Thoracic aorta (tissue), 2 donors: ENCODE results near the gene BFSP1. TPM values are rescaled to one million over a fixed set of nuclear protein-coding genes. Genes with fewer than 3 reads are reported as not detected.

Source experiments
- ATAC-seq: fragments of 150-250 bp; one replicate; pipeline ENCODE4 v1.8.0; 2017; ENCODE audit warnings: low read depth; ENCODE audit not compliant: insufficient number of reproducible peaks, low FRiP score
- DNase-seq: peaks from one replicate; pipeline ENCODE4 v3.0.0-alpha.2; 2020; ENCODE audit warnings: low spot score
- H3K27ac ChIP-seq, 2 donors: fragments of 200-600 bp; sonication (generic); 1 replicate in 1 of 2; 2 replicates in 1 of 2; pipeline ENCODE4 v1.5.1; 2016; ENCODE audit warnings: mild to moderate bottlenecking in 2 of 2, moderate library complexity in 2 of 2
- H3K27me3 ChIP-seq: fragments of 200-600 bp; sonication (generic); replicated peaks from 2 replicates; pipeline ENCODE4 v1.6.0; 2016; ENCODE audit warnings: mild to moderate bottlenecking; ENCODE audit not compliant: insufficient read depth
- H3K36me3 ChIP-seq: fragments of 200-600 bp; sonication (generic); one replicate; pipeline ENCODE4 v1.5.1; 2016
- H3K4me1 ChIP-seq, 2 donors: fragments of 200-600 bp; sonication (generic); 1 replicate in 1 of 2; 2 replicates in 1 of 2; pipeline versions ENCODE4 v1.5.1 to v1.6.0; 2016; ENCODE audit warnings: low read depth in 2 of 2, mild to moderate bottlenecking in 1 of 2; ENCODE audit not compliant: control insufficient read depth in 1 of 2
- H3K4me3 ChIP-seq: fragments of 200-600 bp; sonication (generic); 2 replicates; pipeline ENCODE4 v1.5.1; 2016; ENCODE audit warnings: mild to moderate bottlenecking
- H3K9me3 ChIP-seq: fragments of 200-600 bp; sonication (generic); 2 replicates; pipeline ENCODE4 v1.5.1; 2016
- total RNA-seq, 2 donors: library from RNA; depleted of rRNA; stranded (reverse); fragments of >200 nt; gene quantifications; one replicate each; pipeline versions ENCODE4 v1.1.0 to v1.2.3, GENCODE V29; 2016
- TF ChIP-seq, protein P1 (sequence below): fragments of 200-600 bp; sonication (generic); IDR thresholded peaks from one replicate; pipeline ENCODE4 v1.5.1; 2019; ENCODE audit warnings: antibody characterized with exemption

The BFSP1 gene
- total RNA-seq, 2 donors from 2014 or later, result 2.4 to 3.0 TPM

DNA sequence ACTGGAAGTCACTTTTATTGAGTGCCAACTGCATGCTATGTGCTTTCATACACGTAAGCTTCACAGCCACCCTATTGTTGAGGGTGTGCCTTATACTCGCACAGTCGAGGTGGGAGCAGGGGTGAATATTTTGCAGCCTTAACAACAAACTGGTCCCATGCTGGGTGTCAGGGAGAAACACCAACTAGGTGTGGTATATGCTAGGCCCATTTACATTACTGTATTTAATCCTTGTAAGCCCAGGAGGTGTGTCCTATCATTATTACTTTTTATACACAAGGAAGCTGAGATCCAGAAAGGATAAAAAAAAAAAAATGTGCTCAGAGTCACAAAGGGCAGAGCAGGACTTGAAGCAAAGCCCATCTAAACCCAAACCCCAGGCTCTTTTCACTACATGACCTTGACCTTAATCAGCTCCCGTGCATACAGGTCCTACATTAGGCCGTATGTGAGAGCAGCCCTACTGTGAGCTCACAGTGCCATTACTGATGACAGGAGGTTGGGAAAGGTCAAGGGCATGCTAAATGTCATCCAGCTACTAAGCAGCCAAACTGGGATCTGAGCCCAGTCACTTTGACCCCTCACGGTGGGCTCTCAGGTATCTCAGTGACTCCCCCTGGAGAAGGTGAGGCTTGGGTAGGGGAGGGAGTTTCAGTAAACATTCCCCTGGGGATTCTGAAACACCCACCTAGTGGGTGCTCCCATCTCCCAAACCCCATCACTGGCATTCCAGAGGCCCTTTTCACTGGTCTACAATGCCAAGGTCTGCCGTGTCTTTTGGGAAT lies 61.7 kb downstream of the BFSP1 start:
- H3K27me3 ChIP-seq, result no peaks in the 10 kb centered on the region
- H3K4me3 ChIP-seq, result no peak overlapping the region
- ATAC-seq (no peak), DNase-seq (no peak)
- no peaks in the 10 kb centered on the region for H3K36me3 ChIP-seq
- H3K9me3 ChIP-seq, result no peaks in the 10 kb centered on the region
- no peaks in the 10 kb centered on the region for H3K4me1 ChIP-seq
- TF ChIP-seq, protein P1, sequence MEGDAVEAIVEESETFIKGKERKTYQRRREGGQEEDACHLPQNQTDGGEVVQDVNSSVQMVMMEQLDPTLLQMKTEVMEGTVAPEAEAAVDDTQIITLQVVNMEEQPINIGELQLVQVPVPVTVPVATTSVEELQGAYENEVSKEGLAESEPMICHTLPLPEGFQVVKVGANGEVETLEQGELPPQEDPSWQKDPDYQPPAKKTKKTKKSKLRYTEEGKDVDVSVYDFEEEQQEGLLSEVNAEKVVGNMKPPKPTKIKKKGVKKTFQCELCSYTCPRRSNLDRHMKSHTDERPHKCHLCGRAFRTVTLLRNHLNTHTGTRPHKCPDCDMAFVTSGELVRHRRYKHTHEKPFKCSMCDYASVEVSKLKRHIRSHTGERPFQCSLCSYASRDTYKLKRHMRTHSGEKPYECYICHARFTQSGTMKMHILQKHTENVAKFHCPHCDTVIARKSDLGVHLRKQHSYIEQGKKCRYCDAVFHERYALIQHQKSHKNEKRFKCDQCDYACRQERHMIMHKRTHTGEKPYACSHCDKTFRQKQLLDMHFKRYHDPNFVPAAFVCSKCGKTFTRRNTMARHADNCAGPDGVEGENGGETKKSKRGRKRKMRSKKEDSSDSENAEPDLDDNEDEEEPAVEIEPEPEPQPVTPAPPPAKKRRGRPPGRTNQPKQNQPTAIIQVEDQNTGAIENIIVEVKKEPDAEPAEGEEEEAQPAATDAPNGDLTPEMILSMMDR, result no peak
- no peak overlapping the region for H3K27ac ChIP-seq

DNA sequence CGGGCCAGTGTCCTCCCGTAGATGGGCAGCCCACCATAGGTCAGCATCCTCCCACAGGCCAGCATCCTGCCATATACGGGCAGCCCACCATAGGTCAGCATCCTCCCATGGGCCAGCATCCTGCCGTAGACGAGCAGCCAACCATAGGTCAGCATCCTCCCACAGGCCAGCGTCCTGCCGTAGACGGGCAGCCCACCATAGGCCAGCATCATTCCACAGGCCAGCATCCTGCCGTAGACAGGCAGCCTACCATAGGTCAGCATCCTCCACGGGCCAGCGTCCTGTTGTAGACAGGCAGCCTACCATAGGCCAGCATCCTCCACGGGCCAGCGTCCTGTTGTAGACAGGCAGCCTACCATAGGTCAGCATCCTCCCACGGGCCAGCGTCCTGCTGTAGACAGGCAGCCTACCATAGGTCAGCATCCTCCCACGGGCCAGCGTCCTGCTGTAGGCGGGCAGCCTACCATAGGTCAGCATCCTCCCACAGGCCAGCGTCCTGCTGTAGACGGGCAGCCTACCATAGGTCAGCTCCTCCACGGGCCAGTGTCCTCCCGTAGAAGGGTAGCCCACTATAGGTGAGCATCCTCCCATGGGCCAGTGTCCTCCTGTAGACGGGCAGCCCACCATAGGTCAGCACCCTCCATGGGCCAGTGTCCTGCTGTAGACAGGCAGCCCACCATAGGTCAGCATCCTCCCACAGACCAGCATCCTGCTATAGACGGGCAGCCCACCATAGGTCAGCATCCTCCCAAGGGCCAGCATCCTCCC lies 62.9 kb downstream of the BFSP1 start:
- no peaks in the 10 kb centered on the region for H3K4me1 ChIP-seq
- ATAC-seq (no peak), DNase-seq (no peak)

DNA sequence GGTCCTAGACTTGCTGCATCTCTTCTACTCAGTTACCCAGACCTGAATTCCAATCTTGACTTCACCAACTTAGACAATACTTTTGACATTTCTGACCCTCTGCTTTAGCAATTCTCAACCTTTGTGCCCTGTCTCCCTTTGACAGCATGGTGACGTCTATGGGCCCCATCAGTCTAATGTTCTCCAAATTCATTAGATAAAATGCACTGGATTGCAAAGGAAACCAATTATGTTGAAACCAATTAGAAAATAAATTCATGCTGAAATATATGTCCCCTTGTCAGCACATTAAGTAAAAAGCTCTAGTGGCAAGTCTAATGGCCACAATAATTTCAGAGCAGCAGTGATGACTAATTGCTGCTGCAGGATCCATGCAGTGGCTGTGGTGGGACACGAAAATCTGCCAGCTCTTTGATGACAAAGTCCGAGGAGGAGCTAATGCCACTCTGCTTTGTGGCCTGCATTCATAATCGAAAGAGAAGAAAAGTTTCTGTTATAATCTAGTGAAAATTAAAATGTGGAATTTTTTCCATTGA lies 64.0 kb downstream of the BFSP1 start:
- DNase-seq (no peak), ATAC-seq (no peak)
- no peaks in the 10 kb centered on the region for H3K36me3 ChIP-seq
- H3K4me3 ChIP-seq, result no peak overlapping the region
- H3K4me1 ChIP-seq, result no peaks in the 10 kb centered on the region
- H3K27ac ChIP-seq, result no peak overlapping the region
- TF ChIP-seq, protein P1, result no peak
- H3K9me3 ChIP-seq, result no peaks in the 10 kb centered on the region
- H3K27me3 ChIP-seq, result no peaks in the 10 kb centered on the region

More for the DNA sequence above, 62.9 kb downstream of the BFSP1 start:
- Histone ChIP-seq H3K9me3 (no peaks in the 10 kb centered on the region), H3K27ac (no peak overlapping the region), H3K4me3 (no peak overlapping the region), H3K27me3 (no peaks in the 10 kb centered on the region), H3K36me3 (no peaks in the 10 kb centered on the region)
- TF ChIP-seq, protein P1, result no peak

DNA sequence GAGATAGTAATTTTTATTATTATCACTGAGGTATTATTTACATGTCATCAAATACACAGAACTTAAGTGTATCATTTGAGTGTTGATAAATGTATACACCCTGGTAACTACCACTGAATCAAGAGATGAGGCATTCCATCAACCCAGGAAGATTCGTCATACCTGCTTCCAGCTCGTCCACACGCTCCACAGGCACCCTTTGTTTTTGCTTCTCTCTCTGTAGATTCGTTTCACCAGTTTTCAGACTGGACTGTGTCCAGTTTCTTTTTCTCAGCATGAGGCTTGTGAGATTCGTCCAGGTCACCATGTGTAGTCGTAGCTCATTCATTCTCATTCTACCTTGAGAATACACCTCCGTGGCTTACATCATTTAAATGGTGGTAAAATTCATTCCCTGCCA lies 64.5 kb downstream of the BFSP1 start:
- ATAC-seq (no peak), DNase-seq (no peak)
- Histone ChIP-seq H3K4me1 (no peaks in the 10 kb centered on the region), H3K9me3 (no peaks in the 10 kb centered on the region), H3K27me3 (no peaks in the 10 kb centered on the region), H3K27ac (no peak overlapping the region), H3K36me3 (no peaks in the 10 kb centered on the region), H3K4me3 (no peak overlapping the region)
- TF ChIP-seq, protein P1, result no peak

DNA sequence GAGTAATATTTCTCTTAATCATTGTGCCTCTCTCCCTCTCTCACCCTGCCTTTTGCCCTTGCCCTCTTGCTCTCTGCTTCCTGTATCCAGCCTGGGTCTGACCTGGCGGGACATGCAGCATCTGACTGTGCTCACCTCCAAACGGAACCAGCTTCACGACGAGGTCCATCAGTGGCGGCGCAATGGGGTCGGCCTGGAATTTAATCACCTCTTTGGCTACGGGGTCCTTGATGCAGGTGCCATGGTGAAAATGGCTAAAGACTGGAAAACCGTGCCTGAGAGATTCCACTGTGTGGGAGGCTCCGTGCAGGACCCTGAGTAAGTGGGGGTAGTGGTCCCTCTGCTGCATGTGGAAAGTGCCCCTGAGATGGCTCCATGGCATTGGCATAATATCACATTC lies 65.9 kb downstream of the BFSP1 start:
- DNase-seq, result no peak
- no peak overlapping the region for H3K27ac ChIP-seq
- TF ChIP-seq, protein P1, result no peak

More for the DNA sequence above, 65.9 kb downstream of the BFSP1 start:
- Histone ChIP-seq H3K4me3 (no peak overlapping the region), H3K4me1 (no peaks in the 10 kb centered on the region), H3K9me3 (no peaks in the 10 kb centered on the region), H3K27me3 (no peaks in the 10 kb centered on the region), H3K36me3 (no peaks in the 10 kb centered on the region)
- ATAC-seq, result no peak
